ENCODE results near the gene LRRC14B.
A peak's percentile ranks its signal among the peaks of the same experiment; 100 is the strongest.
"Not testable (repeated sequence)": the region's sequence is repeated elsewhere in the genome, so short reads cannot be mapped to it uniquely, and the experiment has no call there.

Gene LRRC14B

GRCh38 chr5:215256-215655 lies 24.0 kb downstream of the LRRC14B start:
- DNase-seq = peak; percentile 30

GRCh38 chr5:216076-216475 lies 24.8 kb downstream of the LRRC14B start:
- DNase-seq = not testable (repeated sequence)

GRCh38 chr5:217494-218456 lies 26.5 kb downstream of the LRRC14B start, which contains the start of the genes CCDC127 and SDHA:
Gene CCDC127, minus strand, starts transcription at chr5:218153. Its CDS starts 1,304 bp downstream, at chr5:216849.
Gene SDHA, plus strand, starts transcription at chr5:218320. Its CDS starts 36 bp downstream, at chr5:218356.
- DNase-seq = peak; percentile 98

GRCh38 chr5:218457-219291 lies 27.4 kb downstream of the LRRC14B start:
- peak; percentile 30 for DNase-seq

GRCh38 chr5:219460-219863 lies 28.2 kb downstream of the LRRC14B start:
- DNase-seq = peak; percentile 52

GRCh38 chr5:219991-220390 lies 28.7 kb downstream of the LRRC14B start:
- peak; percentile 50 for DNase-seq

- DNase-seq = peak; percentile 14
These were observed 31.8 kb downstream of the LRRC14B start for GRCh38 chr5:222951-223715.

GRCh38 chr5:223791-224190 lies 32.5 kb downstream of the LRRC14B start:
- DNase-seq = no peak

GRCh38 chr5:225334-225733 lies 34.0 kb downstream of the LRRC14B start:
- no peak for DNase-seq

GRCh38 chr5:227375-227774 lies 36.1 kb downstream of the LRRC14B start:
- DNase-seq = not testable (repeated sequence)

- DNase-seq = no peak
These were observed 37.6 kb downstream of the LRRC14B start for GRCh38 chr5:228886-229285.

GRCh38 chr5:230711-231110 lies 39.4 kb downstream of the LRRC14B start:
- no peak for DNase-seq

GRCh38 chr5:231661-232060 lies 40.4 kb downstream of the LRRC14B start:
- DNase-seq = peak; percentile 39

- DNase-seq = not testable (repeated sequence)
These were observed 42.1 kb downstream of the LRRC14B start for GRCh38 chr5:233426-233825.

- DNase-seq = no peak
These were observed 43.2 kb downstream of the LRRC14B start for GRCh38 chr5:234450-234849.

GRCh38 chr5:235527-235926 lies 44.2 kb downstream of the LRRC14B start:
- not testable (repeated sequence) for DNase-seq

- DNase-seq = not testable (repeated sequence)
These were observed 46.6 kb downstream of the LRRC14B start for GRCh38 chr5:237931-238330.

GRCh38 chr5:240550-240949 lies 49.3 kb downstream of the LRRC14B start:
- DNase-seq = not testable (repeated sequence)

GRCh38 chr5:241045-241669 lies 49.9 kb downstream of the LRRC14B start:
- not testable (repeated sequence) for DNase-seq

- DNase-seq = peak; percentile 25
These were observed 52.5 kb downstream of the LRRC14B start for GRCh38 chr5:243683-244367.

GRCh38 chr5:245717-246116 lies 54.4 kb downstream of the LRRC14B start:
- not testable (repeated sequence) for DNase-seq
